ENCODE results near the gene DDRGK1. TPM values are rescaled to one million over a fixed set of nuclear protein-coding genes. Genes with fewer than 3 reads are reported as not detected.

Gene DDRGK1
- polyA plus RNA-seq, 3 donors = 39.9 to 42.7 (median 42.6) TPM

DNA sequence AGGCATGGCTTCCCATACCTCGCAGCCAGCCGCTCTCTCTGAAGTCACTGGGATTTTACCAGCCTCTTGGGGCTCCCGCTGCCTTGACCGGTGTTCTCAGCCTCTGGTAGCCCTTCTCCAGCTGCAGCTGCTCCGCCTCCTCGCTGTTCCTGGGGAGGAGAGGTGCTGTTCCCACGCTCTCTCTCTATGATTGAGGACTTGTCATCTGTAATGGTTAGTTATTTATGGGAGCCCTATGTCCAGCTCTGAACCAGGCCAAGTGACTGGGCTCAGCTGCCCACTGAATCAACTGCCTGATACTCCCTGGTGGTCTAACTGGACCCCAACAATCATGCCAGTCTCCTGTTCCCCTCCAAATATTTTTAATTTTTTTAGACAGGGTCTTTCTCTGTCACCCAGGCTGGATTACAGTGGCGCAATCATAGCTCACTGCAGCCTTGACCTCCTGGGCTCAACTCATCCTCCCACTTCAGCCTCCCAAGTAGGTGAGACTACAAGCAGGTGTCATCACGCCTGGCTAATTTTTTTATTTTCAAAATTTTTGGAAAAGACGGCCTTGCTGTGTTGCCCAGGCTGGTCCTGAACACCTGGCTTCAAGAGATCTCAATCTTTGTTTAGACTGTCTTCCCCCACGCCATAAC, 39.4 kb upstream of the DDRGK1 start:
- no peaks in the 10 kb centered on the region for H3K79me2 ChIP-seq (ENCODE audit: insufficient read depth, low read length)
- peaks cover 15% of the 10 kb centered on the region for H3K4me1 Mint-ChIP-seq
- H3K4me2 ChIP-seq (replicated peaks; ENCODE audit: extremely low read depth, low read length, poor library complexity, severe bottlenecking) = no peak overlapping the region
- H2AFZ ChIP-seq (ENCODE audit: insufficient read depth, low read depth, low read length, poor library complexity, severe bottlenecking) = no peak overlapping the region
- H3K36me3 ChIP-seq (replicated peaks in 1 of 2; ENCODE audit: control insufficient read depth in 1 of 2, insufficient read depth in 2 of 2, low read length in 2 of 2) = no peaks in the 10 kb centered on the region
- peaks cover 15 to 19% of the 10 kb centered on the region in 2 donors for H3K4me1 ChIP-seq (ENCODE audit: control insufficient read depth in 1 of 2, insufficient read depth in 2 of 2, low read length in 2 of 2)
- intact Hi-C loops (cut with micrococcal nuclease) = no loop called here
- H3K4me3 ChIP-seq (replicated peaks in 1 of 3; ENCODE audit: low read depth in 2 of 3, low read length in 3 of 3) = no peak overlapping the region
- H3K36me3 Mint-ChIP-seq = peaks cover 5 to 7% of the 10 kb centered on the region in 2 donors
- H3K9me3 ChIP-seq (replicated peaks in 1 of 2; ENCODE audit: control insufficient read depth in 1 of 2, insufficient read depth in 1 of 2, low read length in 2 of 2) = peaks cover 0 to 23% of the 10 kb centered on the region in 2 donors
- H3K27me3 ChIP-seq (ENCODE audit: control insufficient read depth in 2 of 2, insufficient read depth in 2 of 2, low read length in 2 of 2) = peaks cover 20 to 79% of the 10 kb centered on the region in 2 donors
- no peak for DNase-seq
- H4K20me1 ChIP-seq (ENCODE audit: insufficient read depth, low read length) = peaks cover 6% of the 10 kb centered on the region
- peak overlapping the region in 1 of 2 donors; percentile 49 for H3K4me3 Mint-ChIP-seq
- no peak overlapping the region for H3K27ac Mint-ChIP-seq
- H3K9me3 Mint-ChIP-seq = peaks cover 0 to 11% (median 4%) of the 10 kb centered on the region in 7 donors
- TF ChIP-seq CTCF (IDR thresholded peaks at IDR 0.05) = no peak
- no peak overlapping the region for H3K27ac ChIP-seq (ENCODE audit: low read depth in 1 of 2, low read length in 2 of 2)
- no peak overlapping the region for H3K9ac ChIP-seq (ENCODE audit: insufficient read depth, low read length, poor library complexity, severe bottlenecking)
- 83% methylated on average over 9 of the region's 11 CpGs for WGBS (ENCODE audit: insufficient coverage)
- peaks cover 72 to 93% (median 83%) of the 10 kb centered on the region in 3 donors for H3K27me3 Mint-ChIP-seq (ENCODE audit: low read depth in 3 of 3)

- peaks cover 15% of the 10 kb centered on the region for H3K4me1 Mint-ChIP-seq
- H2AFZ ChIP-seq (ENCODE audit: insufficient read depth, low read depth, low read length, poor library complexity, severe bottlenecking) = no peak overlapping the region
- no peak overlapping the region for H3K9ac ChIP-seq (ENCODE audit: insufficient read depth, low read length, poor library complexity, severe bottlenecking)
- H3K4me3 ChIP-seq (replicated peaks in 1 of 3; ENCODE audit: low read depth in 2 of 3, low read length in 3 of 3) = no peak overlapping the region
- H3K27ac Mint-ChIP-seq = no peak overlapping the region
- no peak for DNase-seq
- peaks cover 6 to 9% of the 10 kb centered on the region in 2 donors for H3K36me3 Mint-ChIP-seq
- WGBS (ENCODE audit: insufficient coverage) = 60% methylated on average over 2 of the region's 6 CpGs
- H3K36me3 ChIP-seq (replicated peaks in 1 of 2; ENCODE audit: control insufficient read depth in 1 of 2, insufficient read depth in 2 of 2, low read length in 2 of 2) = no peaks in the 10 kb centered on the region
- no peak overlapping the region for H3K4me2 ChIP-seq (replicated peaks; ENCODE audit: extremely low read depth, low read length, poor library complexity, severe bottlenecking)
- peaks cover 69 to 93% (median 81%) of the 10 kb centered on the region in 3 donors for H3K27me3 Mint-ChIP-seq (ENCODE audit: low read depth in 3 of 3)
- H3K79me2 ChIP-seq (ENCODE audit: insufficient read depth, low read length) = no peaks in the 10 kb centered on the region
- H3K9me3 Mint-ChIP-seq = peaks cover 0 to 18% (median 9%) of the 10 kb centered on the region in 7 donors
- no peaks in the 10 kb centered on the region for H4K20me1 ChIP-seq (ENCODE audit: insufficient read depth, low read length)
- intact Hi-C loops (cut with micrococcal nuclease) = no loop called here
- no peak overlapping the region for H3K27ac ChIP-seq (ENCODE audit: low read depth in 1 of 2, low read length in 2 of 2)
- peak overlapping the region; percentile 2 to 85 for H3K4me3 Mint-ChIP-seq
- H3K4me1 ChIP-seq (ENCODE audit: control insufficient read depth in 1 of 2, insufficient read depth in 2 of 2, low read length in 2 of 2) = peaks cover 19 to 24% of the 10 kb centered on the region in 2 donors
- H3K9me3 ChIP-seq (replicated peaks in 1 of 2; ENCODE audit: control insufficient read depth in 1 of 2, insufficient read depth in 1 of 2, low read length in 2 of 2) = peaks cover 0 to 19% of the 10 kb centered on the region in 2 donors
- TF ChIP-seq CTCF (IDR thresholded peaks at IDR 0.05) = no peak
- peaks cover 21 to 78% of the 10 kb centered on the region in 2 donors for H3K27me3 ChIP-seq (ENCODE audit: control insufficient read depth in 2 of 2, insufficient read depth in 2 of 2, low read length in 2 of 2)
Observed at GRCh38 chr20:3242172-3242692, 37.8 kb upstream of the DDRGK1 start.
